Activated CD8-positive, alpha-beta memory T cell treated with anti-CD3 and anti-CD28 coated beads for 4 hours (primary cell): ENCODE results near the gene WNK2.
"Not testable (repeated sequence)": the region's sequence is repeated elsewhere in the genome, so short reads cannot be mapped to it uniquely, and the experiment has no call there.

ENCODE experiments used
- DNase-seq, 2 donors: peaks; one replicate each; pipeline ENCODE4 v3.0.0-alpha.2; 2020; ENCODE audit warnings: low read depth in 2 of 2

The WNK2 gene

DNA sequence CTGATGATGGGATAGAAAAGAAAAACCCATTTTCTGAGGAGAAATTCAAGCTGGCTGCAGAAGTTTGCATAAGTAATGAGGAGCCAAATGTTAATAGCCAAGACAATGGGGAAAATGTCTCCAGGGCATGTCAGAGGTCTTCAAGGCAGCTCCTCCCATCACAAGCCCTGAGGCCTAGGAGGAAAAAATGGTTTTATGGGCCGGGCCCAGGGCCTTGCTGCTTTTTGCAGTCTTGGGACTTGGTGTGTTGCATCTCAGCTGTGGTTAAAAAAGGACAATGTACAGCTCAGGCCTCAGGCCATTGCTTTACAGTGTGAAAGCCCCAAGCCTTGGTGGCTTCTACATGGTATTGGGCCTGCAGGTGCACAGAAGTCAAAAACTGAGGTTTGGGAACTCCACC is 154.3 kb downstream of the WNK2 start:
- not testable (repeated sequence) for DNase-seq

DNA sequence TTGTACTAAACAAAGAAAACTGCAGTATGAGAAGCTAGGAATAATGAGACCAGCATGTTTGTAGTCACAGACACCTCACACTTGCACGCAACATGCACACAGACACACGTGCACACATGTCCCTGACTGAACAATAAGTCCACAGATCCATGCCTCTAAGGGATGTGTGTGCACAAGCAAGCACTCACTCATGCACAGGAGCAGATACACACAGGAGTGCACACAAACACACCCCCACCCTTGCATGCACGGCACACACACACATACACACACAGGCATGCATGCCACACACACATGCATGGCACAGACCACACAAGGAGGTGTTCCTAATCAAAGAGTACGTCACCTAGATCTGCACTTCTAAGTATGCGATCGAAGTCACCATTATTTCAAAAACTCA is 156.2 kb downstream of the WNK2 start:
- no peak for DNase-seq

- DNase-seq: not testable (repeated sequence)
Observed at GRCh38 chr9:93341820-93342219, 157.9 kb downstream of the WNK2 start.

DNA sequence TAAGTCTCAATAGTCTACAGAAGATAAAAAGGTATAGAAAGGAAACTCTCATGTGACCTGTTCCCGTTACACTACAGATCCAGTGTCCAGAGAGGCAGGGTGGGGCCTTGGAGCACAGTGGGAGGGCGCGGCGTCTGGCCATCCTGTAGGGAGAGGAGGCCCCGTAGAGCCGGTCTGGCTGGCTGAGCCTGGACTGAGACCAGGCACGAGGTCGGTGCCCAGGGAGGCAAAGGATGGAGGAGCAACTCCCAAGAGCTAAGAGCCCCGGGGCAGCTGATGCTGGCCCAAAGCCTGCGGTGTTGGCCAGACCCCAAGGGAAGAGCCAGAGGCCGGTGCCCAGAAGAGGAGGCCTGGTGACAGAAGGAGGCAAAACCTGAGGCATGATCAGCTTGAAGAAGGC is 158.5 kb downstream of the WNK2 start:
- DNase-seq: not testable (repeated sequence)

DNA sequence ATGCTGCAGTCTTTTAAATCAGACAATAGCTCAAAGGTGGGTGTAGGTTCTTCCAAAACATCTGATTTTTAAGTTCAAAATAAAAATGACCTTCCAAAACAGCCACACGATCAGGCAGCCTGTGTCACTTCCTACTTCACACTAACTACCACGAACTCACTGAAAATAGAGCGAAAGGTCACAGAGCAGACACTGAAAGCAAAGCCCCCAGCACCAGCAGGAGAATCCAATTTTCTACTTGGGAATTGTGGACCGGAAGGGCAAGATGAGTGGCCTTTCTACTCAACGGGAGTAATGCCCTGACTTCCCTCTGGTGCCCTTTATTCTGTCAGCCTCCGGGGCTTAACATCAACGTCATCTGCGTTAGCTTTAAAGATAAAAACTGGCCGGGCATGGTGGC is 159.7 kb downstream of the WNK2 start:
- DNase-seq: no peak

- no peak for DNase-seq
Observed at GRCh38 chr9:93345643-93346230, 161.8 kb downstream of the WNK2 start.

GRCh38 chr9:93346231-93347112 is 162.5 kb downstream of the WNK2 start:
- no peak for DNase-seq

GRCh38 chr9:93347371-93347975 is 163.5 kb downstream of the WNK2 start:
- DNase-seq: not testable (repeated sequence)

GRCh38 chr9:93353413-93354310 is 169.7 kb downstream of the WNK2 start:
- not testable (repeated sequence) for DNase-seq

DNA sequence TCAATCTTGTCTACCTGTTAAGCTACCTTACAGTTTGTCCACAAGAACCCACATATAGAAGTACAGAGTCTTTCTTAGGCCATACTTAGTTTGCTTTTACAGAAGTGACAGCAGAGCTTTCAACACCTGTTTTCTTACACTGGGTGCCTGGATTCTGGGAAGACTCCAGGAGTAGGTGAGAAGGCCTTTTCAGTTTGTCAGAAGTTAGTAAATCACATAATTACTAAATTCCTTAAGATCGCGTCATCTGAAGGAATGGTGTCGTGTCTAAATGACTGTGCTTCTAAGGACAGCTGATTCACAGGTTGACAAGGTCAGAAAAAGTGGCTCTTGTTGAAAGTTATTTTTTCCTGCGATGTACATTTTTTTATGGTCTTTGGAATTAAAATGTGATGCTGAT is 170.5 kb downstream of the WNK2 start:
- DNase-seq: no peak

GRCh38 chr9:93355827-93356226 is 171.9 kb downstream of the WNK2 start:
- DNase-seq: no peak

DNA sequence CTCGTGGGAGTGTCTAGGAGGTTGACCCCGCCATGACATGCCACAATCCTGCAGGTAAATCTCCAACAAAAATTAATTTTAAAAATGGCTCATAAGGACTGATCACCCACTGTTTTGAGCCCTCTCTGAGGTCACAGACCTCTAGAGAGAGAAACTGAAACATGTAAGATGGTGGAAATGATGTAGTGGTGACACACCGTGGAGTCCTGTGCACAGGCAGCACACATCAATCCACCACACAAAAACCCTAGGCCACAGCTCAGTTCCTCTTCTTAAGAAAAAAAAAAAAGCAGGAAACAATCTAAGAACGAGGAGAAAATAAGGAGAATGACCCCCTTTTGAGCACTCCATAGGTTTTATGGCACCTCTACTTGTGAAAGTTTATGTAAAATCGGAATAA is 173.7 kb downstream of the WNK2 start:
- DNase-seq: no peak

DNA sequence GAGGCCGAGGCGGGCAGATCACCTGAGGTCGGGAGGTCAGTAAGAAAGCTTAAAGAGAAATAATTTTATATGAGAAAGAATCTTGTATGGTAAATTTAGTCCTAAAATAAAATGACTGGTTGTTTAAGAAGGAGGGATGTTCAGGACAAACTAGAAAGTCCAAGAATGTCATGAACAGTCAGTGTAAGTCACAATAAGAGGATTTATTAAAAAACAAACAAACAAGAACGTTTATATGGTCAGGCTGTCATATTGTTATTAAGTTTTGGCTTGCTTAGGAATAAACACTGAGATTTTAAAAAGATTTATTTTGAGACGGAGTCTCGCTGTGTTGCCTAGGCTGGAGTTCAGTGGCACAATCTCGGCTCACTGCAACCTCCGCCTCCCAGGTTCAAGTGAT is 176.0 kb downstream of the WNK2 start:
- not testable (repeated sequence) for DNase-seq

DNA sequence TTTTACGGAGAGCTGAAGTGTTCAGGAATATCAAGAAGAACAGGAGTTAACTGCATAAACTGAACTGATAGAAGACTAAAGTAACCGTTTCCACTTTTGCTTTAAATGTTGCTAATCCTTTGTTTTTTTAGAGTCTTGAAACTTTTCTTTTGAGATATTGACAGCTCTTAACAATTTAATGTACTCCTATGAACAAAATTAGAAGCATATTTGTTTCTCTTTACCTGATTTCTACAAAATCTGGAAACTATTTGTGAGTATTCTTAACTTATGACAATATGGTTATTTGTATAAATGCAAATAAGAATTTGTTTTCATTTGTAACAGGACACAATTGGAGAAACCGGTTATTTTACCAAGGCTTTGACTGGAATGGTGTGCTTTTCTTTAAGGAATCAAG is 178.1 kb downstream of the WNK2 start:
- DNase-seq: no peak

DNA sequence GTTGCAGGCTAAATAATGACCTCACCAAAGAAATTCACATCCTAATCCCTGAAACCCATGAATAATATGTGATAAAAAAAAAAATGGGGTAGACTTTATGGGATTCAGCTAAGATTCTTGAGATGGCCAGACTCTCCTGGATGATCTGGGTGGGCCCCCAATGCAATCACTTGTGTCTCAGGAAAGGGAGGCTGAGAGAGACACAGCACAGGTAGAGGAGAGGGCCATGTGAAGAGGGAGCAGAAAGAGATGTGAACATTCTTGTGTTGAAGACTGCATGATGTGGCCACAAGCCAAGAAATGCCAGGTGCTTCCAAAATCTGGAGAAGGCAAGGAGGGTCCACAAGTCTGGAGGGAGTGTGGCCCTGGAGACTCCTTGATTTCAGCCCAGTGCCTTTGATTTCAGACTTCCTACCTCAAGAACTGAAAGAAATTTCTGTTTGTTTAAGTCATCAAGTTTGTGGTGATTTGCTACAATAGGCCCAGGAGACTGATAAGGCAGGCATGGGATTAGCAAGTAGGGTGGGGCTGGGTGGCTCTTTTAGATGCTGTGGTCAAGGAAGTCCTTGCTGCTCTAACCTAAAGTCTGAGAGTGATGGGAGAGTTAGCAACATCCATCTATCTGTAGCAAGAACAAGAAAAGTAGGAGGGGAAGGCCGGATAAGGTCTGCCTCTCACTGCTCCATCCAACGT is 180.9 kb downstream of the WNK2 start:
- DNase-seq: no peak

DNA sequence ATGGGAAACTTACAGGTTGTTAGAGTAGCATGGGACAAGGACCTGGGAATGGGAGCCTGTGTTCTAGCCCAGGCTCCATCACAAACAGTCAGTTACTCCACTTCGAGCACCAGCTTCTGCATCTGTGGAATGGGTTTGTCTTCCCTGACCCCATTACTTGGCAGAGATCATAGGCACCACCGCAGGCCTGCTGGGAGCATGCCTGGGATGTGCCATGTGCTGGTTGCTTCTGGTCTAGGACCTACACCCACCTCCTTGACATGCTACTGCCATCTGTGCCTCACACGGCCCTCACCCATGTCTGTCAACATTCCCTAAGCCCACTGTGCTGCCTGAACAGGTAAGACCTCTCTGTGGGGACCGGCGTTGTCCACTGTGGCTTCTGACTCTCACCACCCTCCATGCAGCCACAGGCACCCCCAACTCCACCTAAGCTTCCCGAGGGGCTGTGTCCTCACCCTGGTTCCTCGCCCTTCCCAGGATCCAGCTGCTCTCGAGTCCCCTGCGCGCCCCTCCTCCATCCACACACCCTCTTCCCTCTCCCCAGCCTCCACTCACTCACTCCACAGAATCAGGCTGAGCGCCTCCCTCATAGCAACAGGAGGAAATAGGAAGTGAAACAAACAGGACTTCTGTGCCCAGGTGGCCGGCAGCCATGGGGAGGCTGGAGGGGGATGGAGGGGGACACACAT is 181.6 kb downstream of the WNK2 start:
- no peak for DNase-seq

GRCh38 chr9:93366119-93366447 is 182.1 kb downstream of the WNK2 start:
- DNase-seq: no peak

- not testable (repeated sequence) for DNase-seq
Observed at GRCh38 chr9:93366486-93366885, 182.5 kb downstream of the WNK2 start.

DNA sequence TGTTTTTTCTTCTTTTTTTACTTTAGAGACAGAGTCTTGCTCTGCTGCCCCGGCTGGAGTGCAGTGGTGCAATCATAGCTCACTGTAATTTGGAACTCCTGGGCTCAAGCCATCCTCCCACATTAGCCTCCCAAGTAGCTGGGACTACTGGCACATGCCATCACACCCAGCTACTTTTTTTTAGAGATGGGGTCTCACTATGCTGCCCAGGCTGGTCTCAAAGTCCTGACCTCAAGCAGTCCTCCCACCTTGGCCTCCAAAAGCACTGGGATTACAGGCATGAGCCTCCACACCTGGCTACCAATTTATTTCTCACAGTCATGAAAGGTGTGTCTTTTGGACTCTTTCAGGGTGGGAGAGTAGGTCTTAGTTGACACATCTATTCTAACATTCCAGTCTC is 184.5 kb downstream of the WNK2 start:
- DNase-seq: no peak

GRCh38 chr9:93369686-93370085 is 185.7 kb downstream of the WNK2 start:
- DNase-seq: no peak
